Esophagus muscularis mucosa (tissue), 4 donors: ENCODE results near the gene SUMO2. TPM values are rescaled to one million over a fixed set of nuclear protein-coding genes. Genes with fewer than 3 reads are reported as not detected.
"Not testable (repeated sequence)": the region's sequence is repeated elsewhere in the genome, so short reads cannot be mapped to it uniquely, and the experiment has no call there.

ENCODE experiments used
- DNase-seq: peaks from one replicate; pipeline ENCODE4 v3.0.0-alpha.2; 2017; ENCODE audit errors: extremely low spot score
- H3K27ac ChIP-seq, 4 donors: fragments of 200-600 bp; sonication (generic); replicated peaks in 1 of 4; 1 replicate in 3 of 4; 2 replicates in 1 of 4; pipeline ENCODE4 v1.5.1; 2016 to 2019; ENCODE audit warnings: mild to moderate bottlenecking in 1 of 4
- H3K27me3 ChIP-seq, 4 donors: fragments of 200-600 bp; sonication (generic); one replicate each; pipeline versions ENCODE4 v1.5.1 to v1.6.0; 2016 to 2019
- H3K36me3 ChIP-seq, 4 donors: fragments of 200-600 bp; sonication (generic); one replicate each; pipeline ENCODE4 v1.5.1; 2016 to 2019
- H3K4me1 ChIP-seq, 4 donors: fragments of 200-600 bp; sonication (generic); one replicate each; pipeline ENCODE4 v1.5.1; 2016 to 2019
- H3K4me3 ChIP-seq, 4 donors: fragments of 200-600 bp; sonication (generic); 1 replicate in 2 of 4; 2 replicates in 2 of 4; pipeline ENCODE4 v1.5.1; 2016 to 2019; ENCODE audit warnings: mild to moderate bottlenecking in 4 of 4, moderate library complexity in 1 of 4
- H3K9me3 ChIP-seq, 4 donors: fragments of 200-600 bp; sonication (generic); 1 replicate in 3 of 4; 2 replicates in 1 of 4; pipeline ENCODE4 v1.5.1; 2016 to 2019
- EP300 ChIP-seq: sonication (generic); formaldehyde crosslinking; IDR thresholded peaks from one replicate; pipeline ENCODE4 v1.6.1; 2017; ENCODE audit warnings: antibody characterized with exemption
- POLR2A ChIP-seq: fragments of 450-650 bp; IDR thresholded peaks from one replicate; pipeline ENCODE4 v1.6.1; 2017; ENCODE audit warnings: antibody characterized with exemption, moderate library complexity, mild to moderate bottlenecking, low read depth
- POLR2AphosphoS5 ChIP-seq, 2 donors: sonication (generic); formaldehyde crosslinking; IDR thresholded peaks; one replicate each; pipeline ENCODE4 v1.6.1; 2017; ENCODE audit warnings: antibody characterized with exemption in 2 of 2
- WGBS: methylation state at CpG from one replicate; pipeline ENCODE4 v1.1.5; 2018; 5-methylcytosine and 5-hydroxymethylcytosine counted together
- intact Hi-C: fragments of 100-400 bp; cut with DNase I; formaldehyde crosslinking; loops from one replicate; pipeline ENCODE4 v1.15.1; 2023
- total RNA-seq, 4 donors: library from RNA; depleted of rRNA; stranded (reverse); fragments of >200 nt; gene quantifications; one replicate each; pipeline versions ENCODE4 v1.1.0 to v1.2.1, GENCODE V29; 2016
- TF ChIP-seq, protein P1 (sequence below), 3 experiments: fragments of 200-600 bp in 2 of 3; fragments of 450-650 bp in 1 of 3; sonication (generic) in 2 of 3; IDR thresholded peaks; one replicate each; pipeline ENCODE4 v1.5.1; 2017 to 2019; ENCODE audit warnings: antibody characterized with exemption in 3 of 3, mild to moderate bottlenecking in 2 of 3, moderate library complexity in 1 of 3

Gene SUMO2
- total RNA-seq, 4 donors from 2014 or later = 64.4 to 101 (median 80.0) TPM

DNA sequence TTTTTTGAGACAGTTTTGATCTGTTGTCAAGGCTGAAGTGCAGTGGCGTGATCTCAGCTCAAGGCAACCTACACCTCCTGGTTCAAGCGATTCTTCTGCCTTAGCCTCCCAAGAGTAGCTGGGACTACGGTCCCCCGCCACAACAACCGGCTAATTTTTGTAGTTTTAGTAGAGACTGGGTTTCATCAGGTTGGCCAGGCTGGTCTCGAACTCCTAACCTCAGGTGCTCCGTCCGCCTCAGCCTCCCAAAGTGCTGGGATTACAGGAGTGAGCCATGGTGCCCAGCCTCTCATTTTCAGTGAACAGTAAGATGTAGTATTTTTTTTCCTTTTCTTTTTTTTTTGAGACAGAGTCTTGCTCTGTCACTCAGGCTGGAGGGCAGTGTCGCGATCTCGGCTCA is 7.8 kb downstream of the SUMO2 start:
- no peak overlapping the region for H3K4me3 ChIP-seq
- H3K4me1 ChIP-seq = peaks cover 5 to 51% (median 41%) of the 10 kb centered on the region in 4 donors
- DNase-seq = no peak
- no peak for TF ChIP-seq POLR2A
- TF ChIP-seq, protein P1, sequence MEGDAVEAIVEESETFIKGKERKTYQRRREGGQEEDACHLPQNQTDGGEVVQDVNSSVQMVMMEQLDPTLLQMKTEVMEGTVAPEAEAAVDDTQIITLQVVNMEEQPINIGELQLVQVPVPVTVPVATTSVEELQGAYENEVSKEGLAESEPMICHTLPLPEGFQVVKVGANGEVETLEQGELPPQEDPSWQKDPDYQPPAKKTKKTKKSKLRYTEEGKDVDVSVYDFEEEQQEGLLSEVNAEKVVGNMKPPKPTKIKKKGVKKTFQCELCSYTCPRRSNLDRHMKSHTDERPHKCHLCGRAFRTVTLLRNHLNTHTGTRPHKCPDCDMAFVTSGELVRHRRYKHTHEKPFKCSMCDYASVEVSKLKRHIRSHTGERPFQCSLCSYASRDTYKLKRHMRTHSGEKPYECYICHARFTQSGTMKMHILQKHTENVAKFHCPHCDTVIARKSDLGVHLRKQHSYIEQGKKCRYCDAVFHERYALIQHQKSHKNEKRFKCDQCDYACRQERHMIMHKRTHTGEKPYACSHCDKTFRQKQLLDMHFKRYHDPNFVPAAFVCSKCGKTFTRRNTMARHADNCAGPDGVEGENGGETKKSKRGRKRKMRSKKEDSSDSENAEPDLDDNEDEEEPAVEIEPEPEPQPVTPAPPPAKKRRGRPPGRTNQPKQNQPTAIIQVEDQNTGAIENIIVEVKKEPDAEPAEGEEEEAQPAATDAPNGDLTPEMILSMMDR (IDR thresholded peaks at IDR 0.05) = no peak
- TF ChIP-seq POLR2AphosphoS5 (IDR thresholded peaks at IDR 0.05) = no peak
- intact Hi-C loops = no loop called here
- H3K9me3 ChIP-seq = no peaks in the 10 kb centered on the region
- H3K27ac ChIP-seq = no peak overlapping the region
- peaks cover 34 to 98% (median 77%) of the 10 kb centered on the region in 4 donors for H3K36me3 ChIP-seq
- no peaks in the 10 kb centered on the region for H3K27me3 ChIP-seq
- WGBS = 96% methylated on average over 11 of the region's 11 CpGs

DNA sequence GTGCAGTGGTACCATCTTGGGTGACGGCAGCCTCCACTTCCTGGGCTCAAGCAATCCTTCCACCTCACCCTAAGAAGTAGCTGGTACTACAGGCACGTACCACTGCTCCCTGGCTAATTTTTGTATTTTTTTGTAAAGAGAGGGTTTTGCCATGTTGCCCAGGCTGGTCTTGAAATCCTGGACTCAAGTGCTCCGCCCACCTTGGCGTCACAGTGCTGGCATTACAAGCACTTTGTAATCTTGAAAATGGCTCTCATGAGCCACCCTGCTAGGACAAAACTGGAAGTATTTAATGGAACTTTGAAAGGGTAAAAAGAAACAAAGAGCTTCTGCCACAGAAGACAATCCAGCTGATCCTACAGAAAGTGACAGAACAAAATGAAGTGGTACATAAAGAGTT is 9.2 kb downstream of the SUMO2 start:
- WGBS = 84% methylated on average over 4 of the region's 4 CpGs
- H3K27me3 ChIP-seq = no peaks in the 10 kb centered on the region
- H3K27ac ChIP-seq = no peak overlapping the region
- peaks cover 0 to 39% (median 27%) of the 10 kb centered on the region in 4 donors for H3K4me1 ChIP-seq
- no peak for TF ChIP-seq POLR2AphosphoS5 (IDR thresholded peaks at IDR 0.05)
- no peak for TF ChIP-seq POLR2A
- no peak for TF ChIP-seq EP300
- TF ChIP-seq, protein P1 (IDR thresholded peaks at IDR 0.05) = no peak
- intact Hi-C loops = no loop called here
- H3K9me3 ChIP-seq = no peaks in the 10 kb centered on the region
- peaks cover 46 to 98% (median 79%) of the 10 kb centered on the region in 4 donors for H3K36me3 ChIP-seq
- no peak overlapping the region for H3K4me3 ChIP-seq
- DNase-seq = no peak

DNA sequence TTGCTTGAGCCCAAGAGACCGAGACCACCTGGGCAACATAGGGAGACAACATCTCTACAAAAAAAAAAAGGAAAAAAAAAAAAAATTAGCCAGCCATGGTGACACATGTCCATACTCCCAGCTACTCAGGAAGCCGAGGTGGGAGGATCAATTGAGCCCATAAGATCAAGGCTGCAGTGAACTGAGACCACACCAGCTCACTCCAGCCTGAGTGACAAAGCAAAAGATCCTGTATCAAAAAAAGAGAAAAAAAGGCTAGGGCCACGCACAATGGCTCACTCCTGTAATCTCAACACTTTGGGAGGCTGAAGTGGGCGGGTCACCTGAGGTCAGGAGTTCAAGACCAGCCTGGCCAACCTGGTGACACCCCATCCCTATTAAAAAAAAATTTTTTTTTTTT is 13.8 kb downstream of the SUMO2 start:
- WGBS = 93% methylated on average over 4 of the region's 4 CpGs
- intact Hi-C loops = no loop called here
- Histone ChIP-seq H3K9me3 (no peaks in the 10 kb centered on the region), H3K27me3 (no peaks in the 10 kb centered on the region), H3K36me3 (peaks cover 47 to 93% (median 75%) of the 10 kb centered on the region in 4 donors), H3K4me1 (peaks cover 0 to 29% (median 20%) of the 10 kb centered on the region in 4 donors), H3K4me3 (no peak overlapping the region), H3K27ac (no peak overlapping the region)
- no peak for DNase-seq
- no peak for TF ChIP-seq EP300
- TF ChIP-seq, protein P1 (IDR thresholded peaks at IDR 0.05) = no peak
- TF ChIP-seq POLR2AphosphoS5 (IDR thresholded peaks at IDR 0.05) = no peak
- no peak for TF ChIP-seq POLR2A

DNA sequence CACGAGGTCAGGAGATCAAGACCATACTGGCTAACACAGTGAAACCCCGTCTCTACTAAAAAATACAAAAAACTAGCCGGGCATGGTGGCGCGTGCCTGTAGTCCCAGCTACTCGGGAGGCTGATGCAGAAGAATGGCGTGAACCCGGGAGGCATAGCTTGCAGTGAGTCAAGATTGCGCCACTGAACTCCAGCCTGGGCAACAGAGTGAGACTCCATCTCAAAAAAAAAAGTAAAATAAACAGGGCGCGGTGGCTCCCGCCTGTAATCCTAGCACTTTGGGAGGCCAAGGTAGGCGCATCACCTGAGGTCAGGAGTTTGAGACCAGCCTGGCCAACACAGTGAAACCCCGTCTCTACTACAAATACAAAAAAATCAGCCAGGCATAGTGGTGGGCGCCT is 18.2 kb downstream of the SUMO2 start:
- H3K27me3 ChIP-seq, H3K27ac ChIP-seq, H3K4me1 ChIP-seq, DNase-seq, intact Hi-C loops, H3K9me3 ChIP-seq, H3K4me3 ChIP-seq: not testable (repeated sequence)
- 96% methylated on average over 15 of the region's 15 CpGs for WGBS
- peaks cover 22 to 69% (median 49%) of the 10 kb centered on the region in 4 donors for H3K36me3 ChIP-seq

DNA sequence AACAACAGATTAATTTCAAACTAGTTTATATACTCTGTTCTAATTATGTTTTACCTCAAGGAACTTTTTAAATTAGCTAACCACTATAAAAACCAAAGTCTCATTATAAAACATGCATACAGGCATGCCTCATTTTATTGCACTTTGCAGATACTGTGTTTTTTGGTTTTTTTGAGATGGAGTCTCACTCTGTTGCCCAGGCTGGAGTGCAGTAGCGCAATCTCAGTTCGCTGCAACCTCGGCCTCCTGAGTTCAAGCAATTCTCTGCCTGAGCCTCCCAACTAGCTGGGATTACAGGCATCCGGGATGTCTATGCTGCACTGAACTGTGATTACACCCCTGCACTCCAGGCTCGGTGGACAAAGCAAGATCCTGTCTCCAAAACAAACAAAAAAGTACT is 19.7 kb downstream of the SUMO2 start:
- TF ChIP-seq EP300 (no peak), POLR2AphosphoS5 (IDR thresholded peaks at IDR 0.05) (no peak), POLR2A (no peak)
- TF ChIP-seq, protein P1 (IDR thresholded peaks at IDR 0.05) = no peak
- Histone ChIP-seq H3K4me3 (no peak overlapping the region), H3K9me3 (no peaks in the 10 kb centered on the region), H3K27me3 (no peaks in the 10 kb centered on the region), H3K36me3 (peaks cover 13 to 56% (median 36%) of the 10 kb centered on the region in 4 donors), H3K4me1 (no peaks in the 10 kb centered on the region), H3K27ac (no peak overlapping the region)
- DNase-seq = no peak
- intact Hi-C loops = no loop called here
- 93% methylated on average over 5 of the region's 5 CpGs for WGBS
